Left hindlimb (tissue), 1 donor: Measurements from ENCODE around the gene FAM20A.
"Not testable (repeated sequence)": the region's sequence is repeated elsewhere in the genome, so short reads cannot be mapped to it uniquely, and the experiment has no call there.

Experiments used
- DNase-seq: peaks from one replicate; pipeline ENCODE4 v3.0.0-alpha.2; 2018

Gene FAM20A

GRCh38 chr17:68587847-68588246 is 13.3 kb downstream of the FAM20A start:
- DNase-seq, result no peak

- DNase-seq, result no peak
Observed at GRCh38 chr17:68587026-68587425, 14.1 kb downstream of the FAM20A start.

GRCh38 chr17:68585643-68586042 is 15.5 kb downstream of the FAM20A start:
- DNase-seq, result no peak

GRCh38 chr17:68584581-68585303 is 16.4 kb downstream of the FAM20A start:
- DNase-seq, result no peak

GRCh38 chr17:68582867-68583266 is 18.3 kb downstream of the FAM20A start:
- DNase-seq, result not testable (repeated sequence)

- no peak for DNase-seq
Observed at GRCh38 chr17:68581863-68582645, 19.1 kb downstream of the FAM20A start.

GRCh38 chr17:68580236-68580770 is 20.9 kb downstream of the FAM20A start:
- DNase-seq, result peak; percentile 73

- no peak for DNase-seq
Observed at GRCh38 chr17:68579194-68579927, 21.8 kb downstream of the FAM20A start.

- DNase-seq, result no peak
Observed at GRCh38 chr17:68578236-68578635, 22.9 kb downstream of the FAM20A start.

- DNase-seq, result no peak
Observed at GRCh38 chr17:68577497-68577821, 23.7 kb downstream of the FAM20A start.

- DNase-seq, result peak; percentile 73
Observed at GRCh38 chr17:68576811-68577496, 24.2 kb downstream of the FAM20A start.

- no peak for DNase-seq
Observed at GRCh38 chr17:68576137-68576536, 25.0 kb downstream of the FAM20A start.

GRCh38 chr17:68573338-68573737 is 27.8 kb downstream of the FAM20A start:
- DNase-seq, result no peak

- no peak for DNase-seq
Observed at GRCh38 chr17:68572138-68572842, 28.9 kb downstream of the FAM20A start.

- no peak for DNase-seq
Observed at GRCh38 chr17:68570526-68570925, 30.6 kb downstream of the FAM20A start.

- DNase-seq, result no peak
Observed at GRCh38 chr17:68569346-68569745, 31.8 kb downstream of the FAM20A start.

- DNase-seq, result no peak
Observed at GRCh38 chr17:68568581-68568980, 32.6 kb downstream of the FAM20A start.

GRCh38 chr17:68567581-68567980 is 33.6 kb downstream of the FAM20A start:
- DNase-seq, result no peak

- no peak for DNase-seq
Observed at GRCh38 chr17:68567035-68567434, 34.1 kb downstream of the FAM20A start.

- DNase-seq, result no peak
Observed at GRCh38 chr17:68566442-68566738, 34.8 kb downstream of the FAM20A start.

- DNase-seq, result no peak
Observed at GRCh38 chr17:68565661-68566441, 35.3 kb downstream of the FAM20A start.
